IPS DF 6.9 (cell line): ENCODE data around the gene RAB28.

Experiments used
- DNase-seq: peaks from one replicate; pipeline ENCODE4 v3.0.0-alpha.2; 2013; ENCODE audit warnings: low read depth, low spot score
- H3K27ac ChIP-seq: one replicate; pipeline ENCODE4 v1.5.1; 2013; ENCODE audit warnings: low read length, control low read depth
- H3K27me3 ChIP-seq: 2 replicates; pipeline ENCODE4 v1.6.1; 2013; ENCODE audit warnings: mild to moderate bottlenecking, low read length; ENCODE audit not compliant: control insufficient read depth, insufficient read depth
- H3K36me3 ChIP-seq: 2 replicates; pipeline ENCODE4 v1.6.1; 2013; ENCODE audit warnings: low read length; ENCODE audit not compliant: control insufficient read depth, insufficient read depth
- H3K4me1 ChIP-seq: 2 replicates; pipeline ENCODE4 v1.6.1; 2013; ENCODE audit warnings: low read length; ENCODE audit not compliant: control insufficient read depth, insufficient read depth
- H3K4me3 ChIP-seq: 2 replicates; pipeline ENCODE4 v1.5.1; 2013; ENCODE audit warnings: mild to moderate bottlenecking, low read length
- H3K9me3 ChIP-seq: 2 replicates; pipeline ENCODE4 v1.6.1; 2013; ENCODE audit warnings: low read length, inconsistent platforms; ENCODE audit not compliant: control insufficient read depth, insufficient read depth
- WGBS: extraction: QIAGEN DNeasy Blood & Tissue Kit; methylation state at CpG from one replicate; pipeline ENCODE4 v1.1.7; 2013; ENCODE audit warnings: mixed read lengths, missing lambda C conversion rate; ENCODE audit not compliant: insufficient read length, insufficient coverage; 5-methylcytosine and 5-hydroxymethylcytosine counted together

The RAB28 gene

DNA sequence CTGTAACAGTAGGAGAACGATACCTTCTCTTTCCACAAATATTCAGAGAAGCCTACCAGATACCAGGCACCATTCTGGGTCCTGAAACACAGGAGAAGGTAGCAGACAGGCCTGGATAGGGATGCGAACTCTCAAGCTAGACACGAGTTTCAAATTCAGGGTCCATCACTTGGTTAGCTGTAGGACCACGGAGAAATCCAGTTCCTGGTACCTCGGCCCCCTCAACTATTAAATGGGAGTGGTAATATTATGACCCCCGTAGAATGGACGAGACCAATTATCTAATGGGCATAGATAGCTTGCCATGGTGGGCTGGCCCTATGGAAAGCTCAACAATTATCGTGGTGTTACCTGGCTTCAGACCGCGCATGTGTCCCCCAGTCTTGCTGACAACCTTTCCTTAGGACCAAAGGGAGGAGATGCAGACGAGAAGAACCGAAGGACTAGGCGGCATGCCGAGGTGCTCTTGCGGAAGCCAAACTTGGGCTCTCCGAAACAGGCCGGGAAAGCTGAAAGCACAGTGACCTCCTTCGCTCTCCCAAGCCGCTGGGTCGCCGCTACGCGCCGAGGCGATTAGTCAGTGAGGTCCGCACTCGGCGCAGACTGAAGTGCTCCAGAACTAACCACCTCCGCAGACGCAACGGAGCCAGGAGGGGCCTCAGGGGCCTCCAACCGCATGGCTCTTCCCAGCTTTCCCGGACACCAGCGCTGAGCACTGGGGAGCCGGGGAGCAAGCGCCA, 40.5 kb upstream of the RAB28 start:
- Histone ChIP-seq H3K4me1 (0 out of 2 replicates have a peak, but pooled peaks cover 2% of the 10 kb centered on the region), H3K4me3 (no peak overlapping the region), H3K9me3 (peaks cover 4% of the 10 kb centered on the region; the same call in 1 of the 2 replicates), H3K36me3 (no peaks in the 10 kb centered on the region), H3K27ac (no peak overlapping the region), H3K27me3 (peaks cover 84% of the 10 kb centered on the region)
- no peak for DNase-seq
- WGBS = no CpG with 5 or more reads among the region's 36 CpGs

DNA sequence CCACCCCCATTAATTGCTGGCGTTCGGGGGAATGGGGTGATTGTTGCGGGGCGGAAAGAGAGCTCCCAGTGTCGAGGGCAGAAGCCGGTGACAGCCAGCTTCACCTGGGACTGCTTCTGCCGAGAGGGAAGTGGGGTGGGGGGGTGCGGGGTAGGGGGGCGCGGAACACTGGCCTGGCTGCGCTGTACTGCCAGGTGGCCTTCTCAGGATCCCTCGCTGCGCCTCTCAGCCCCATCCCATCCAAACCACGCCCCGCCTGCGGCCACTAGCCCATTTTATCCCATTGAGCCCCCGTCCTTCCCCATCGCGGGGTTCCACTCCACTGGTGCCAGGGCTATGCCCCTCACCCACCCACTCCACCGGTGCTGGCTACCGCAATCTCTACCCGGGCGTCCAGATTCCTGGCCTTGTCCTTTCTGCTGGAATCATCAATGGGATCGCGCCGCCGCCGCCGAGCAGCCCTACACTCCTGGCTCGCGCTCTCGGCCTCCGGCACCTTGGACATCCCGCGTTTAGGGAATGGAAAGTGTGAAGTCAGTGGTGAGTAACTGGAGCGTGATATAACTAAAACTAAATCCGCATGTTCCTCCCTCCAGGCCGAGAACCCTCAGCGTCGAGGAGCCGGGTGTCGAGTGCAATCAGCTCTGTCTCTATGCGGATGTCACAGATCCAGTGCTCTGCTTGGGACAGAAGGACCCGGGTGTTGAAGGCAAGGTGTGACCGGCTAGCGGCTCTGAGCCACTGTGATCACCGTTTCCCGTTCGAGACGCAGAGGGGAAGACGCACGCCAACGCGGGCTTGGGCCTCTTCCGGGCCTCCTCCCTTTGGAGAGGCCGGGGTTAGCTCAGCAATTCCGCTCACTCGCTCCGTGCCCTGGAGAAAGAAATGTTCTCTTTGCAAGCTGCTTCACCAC, 39.7 kb upstream of the RAB28 start:
- WGBS = no CpG with 5 or more reads among the region's 59 CpGs

DNA sequence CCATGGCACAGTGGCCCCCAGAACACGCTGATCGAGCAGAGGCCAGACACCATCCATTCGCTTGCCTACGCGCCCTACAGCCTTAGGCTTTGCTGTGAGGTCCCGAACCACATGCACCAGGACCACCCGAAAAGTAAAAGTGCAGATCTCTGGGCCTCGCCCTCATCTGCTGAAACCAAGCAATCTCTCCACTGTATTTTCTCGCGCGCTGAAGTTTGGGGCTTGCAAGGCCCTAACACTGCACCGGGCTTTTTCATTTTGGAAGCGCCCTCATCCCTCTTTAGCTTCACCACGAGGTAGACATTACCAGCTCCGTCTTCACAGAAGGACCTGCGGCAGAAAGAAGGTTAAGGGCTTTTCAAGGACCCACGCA, 39.0 kb upstream of the RAB28 start:
- peaks cover 68% of the 10 kb centered on the region for H3K27me3 ChIP-seq
- H3K27ac ChIP-seq = no peak overlapping the region
- peaks cover 4% of the 10 kb centered on the region; the same call in 1 of the 2 replicates for H3K9me3 ChIP-seq
- H3K4me1 ChIP-seq = 0 out of 2 replicates have a peak, but pooled peaks cover 1% of the 10 kb centered on the region
- no peak for DNase-seq
- peak overlapping the region; percentile 6; the same call in 1 of the 2 replicates for H3K4me3 ChIP-seq
- no peaks in the 10 kb centered on the region for H3K36me3 ChIP-seq
- no CpG with 5 or more reads among the region's 17 CpGs for WGBS

More for the DNA sequence above, 39.7 kb upstream of the RAB28 start:
- H3K4me1 ChIP-seq = 0 out of 2 replicates have a peak, but pooled peaks cover 1% of the 10 kb centered on the region
- H3K27me3 ChIP-seq = peaks cover 76% of the 10 kb centered on the region
- DNase-seq = no peak
- peaks cover 4% of the 10 kb centered on the region; the same call in 1 of the 2 replicates for H3K9me3 ChIP-seq
- H3K27ac ChIP-seq = no peak overlapping the region
- H3K4me3 ChIP-seq = no peak overlapping the region
- no peaks in the 10 kb centered on the region for H3K36me3 ChIP-seq

DNA sequence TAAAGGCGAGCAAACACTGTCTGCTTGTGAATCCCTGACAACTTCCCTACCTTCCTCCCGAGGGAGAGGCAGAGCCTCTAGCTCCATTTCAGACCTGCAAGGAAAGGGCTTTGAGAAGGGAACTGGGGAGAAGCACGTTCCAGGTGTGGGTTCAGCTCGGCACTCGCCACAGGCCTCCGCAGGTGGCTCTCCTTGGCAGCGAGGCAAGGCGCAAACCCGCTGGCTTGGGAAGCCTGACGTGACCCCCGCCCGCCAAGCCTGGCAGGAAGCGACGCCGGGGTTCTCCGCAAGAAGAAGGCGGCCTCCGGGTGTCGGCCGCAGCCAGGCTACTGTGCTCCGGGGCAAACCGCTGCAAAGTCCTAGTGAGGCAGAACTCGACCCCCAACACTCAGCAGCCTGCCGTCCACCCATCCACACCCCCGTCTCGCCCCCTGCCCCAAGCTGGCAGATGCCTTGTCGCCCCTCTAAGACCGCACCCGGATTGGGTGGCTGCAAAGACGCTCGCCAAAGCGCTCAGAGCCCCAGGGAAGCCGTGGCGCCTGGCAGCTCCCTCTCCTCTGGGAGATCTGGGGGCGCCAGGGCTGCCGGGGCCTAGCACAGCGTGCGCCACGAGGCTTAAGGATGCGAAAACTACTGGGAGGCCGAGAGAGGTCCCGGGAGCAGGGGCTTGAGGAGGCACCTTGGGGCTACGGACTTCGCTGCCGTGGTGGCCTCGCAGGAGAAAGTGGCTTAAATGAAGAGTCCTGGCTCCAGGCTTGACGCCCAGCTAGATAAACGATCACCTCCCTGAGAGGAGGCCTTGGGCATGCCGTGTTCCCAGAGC, 38.4 kb upstream of the RAB28 start:
- peak overlapping the region; percentile 6; the same call in 1 of the 2 replicates for H3K4me3 ChIP-seq
- DNase-seq = no peak
- peaks cover 4% of the 10 kb centered on the region; the same call in 1 of the 2 replicates for H3K9me3 ChIP-seq
- H3K27ac ChIP-seq = no peak overlapping the region
- 0 out of 2 replicates have a peak, but pooled peaks cover 1% of the 10 kb centered on the region for H3K4me1 ChIP-seq
- peaks cover 63% of the 10 kb centered on the region for H3K27me3 ChIP-seq
- no CpG with 5 or more reads among the region's 49 CpGs for WGBS
- H3K36me3 ChIP-seq = no peaks in the 10 kb centered on the region

DNA sequence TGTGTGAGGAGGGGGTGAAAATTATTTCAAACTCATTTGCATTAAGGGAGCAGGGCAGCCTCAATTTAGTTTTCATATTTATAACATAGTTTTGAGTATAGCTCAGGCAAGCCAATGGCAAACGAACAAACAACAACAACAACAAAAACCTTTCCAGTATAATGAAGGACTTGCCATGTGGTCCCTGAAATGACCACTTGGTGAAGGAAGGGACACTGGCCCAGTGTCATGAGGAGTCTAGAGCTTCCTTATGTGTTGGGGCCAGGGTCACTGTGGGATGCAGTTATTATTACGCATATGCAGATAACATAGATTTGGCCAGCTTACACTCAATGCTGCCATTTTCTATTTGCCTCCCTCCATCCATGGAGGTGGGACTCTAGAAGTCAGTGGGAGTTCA, 36.9 kb upstream of the RAB28 start:
- Histone ChIP-seq H3K27me3 (peaks cover 49% of the 10 kb centered on the region), H3K9me3 (peaks cover 4% of the 10 kb centered on the region; the same call in 1 of the 2 replicates), H3K4me1 (0 out of 2 replicates have a peak, but pooled peaks cover 1% of the 10 kb centered on the region), H3K27ac (no peak overlapping the region), H3K4me3 (no peak overlapping the region), H3K36me3 (no peaks in the 10 kb centered on the region)
- no CpG with 5 or more reads among the region's 2 CpGs for WGBS
- no peak for DNase-seq

DNA sequence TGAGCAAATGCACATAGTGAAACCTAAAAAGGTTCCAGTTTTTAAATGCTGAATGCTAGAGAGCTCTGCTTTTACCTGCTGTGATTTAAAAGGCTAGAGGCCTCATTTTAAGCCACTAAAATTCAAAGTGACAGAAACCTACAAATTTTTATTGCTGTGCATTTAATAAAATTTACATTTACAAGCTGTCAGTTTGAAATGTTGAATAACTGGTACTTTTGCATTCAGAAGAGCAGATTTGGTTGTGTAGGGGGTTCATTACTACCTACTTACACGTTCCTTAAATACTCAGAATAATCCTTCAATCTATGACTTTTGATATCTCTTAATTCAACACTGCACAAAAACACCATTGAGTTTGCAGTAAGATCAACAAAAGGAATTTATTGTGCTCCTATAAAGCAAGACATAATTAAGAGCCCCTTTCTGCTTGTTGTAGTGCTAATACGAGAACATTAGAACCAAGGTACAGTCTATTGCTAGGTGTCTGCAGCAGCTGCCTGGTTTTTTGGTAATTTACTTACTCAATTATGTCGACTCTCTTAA, 32.2 kb upstream of the RAB28 start:
- Histone ChIP-seq H3K27ac (no peak overlapping the region), H3K36me3 (no peaks in the 10 kb centered on the region), H3K9me3 (no peaks in the 10 kb centered on the region), H3K4me3 (no peak overlapping the region), H3K27me3 (peaks cover 4% of the 10 kb centered on the region), H3K4me1 (peaks cover 3% of the 10 kb centered on the region; the same call in 1 of the 2 replicates)
- no CpG with 5 or more reads among the region's 3 CpGs for WGBS
- DNase-seq = no peak

DNA sequence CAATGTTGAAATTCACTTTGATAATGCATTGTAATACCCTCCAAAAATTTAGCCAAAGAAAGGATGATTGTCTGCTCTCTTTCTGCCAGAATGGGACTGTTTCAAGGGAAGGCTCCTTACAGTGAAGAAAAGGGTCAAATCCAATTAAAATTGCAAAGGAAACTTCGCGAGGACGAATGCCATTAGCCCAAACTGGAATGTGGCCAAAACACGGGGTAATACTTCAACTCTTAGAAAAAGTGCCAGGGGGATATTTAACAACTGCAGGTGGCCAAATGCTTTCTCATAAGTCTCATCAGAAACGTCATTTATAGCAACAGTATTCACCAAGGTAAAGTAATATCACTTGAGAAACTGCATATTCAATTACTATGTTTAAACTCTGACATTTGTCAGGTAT, 31.1 kb upstream of the RAB28 start:
- no peak for DNase-seq
- Histone ChIP-seq H3K36me3 (no peaks in the 10 kb centered on the region), H3K4me3 (no peak overlapping the region), H3K27me3 (no peaks in the 10 kb centered on the region), H3K27ac (no peak overlapping the region), H3K4me1 (peaks cover 3% of the 10 kb centered on the region; the same call in 1 of the 2 replicates), H3K9me3 (no peaks in the 10 kb centered on the region)
- WGBS = no CpG with 5 or more reads among the region's 5 CpGs

DNA sequence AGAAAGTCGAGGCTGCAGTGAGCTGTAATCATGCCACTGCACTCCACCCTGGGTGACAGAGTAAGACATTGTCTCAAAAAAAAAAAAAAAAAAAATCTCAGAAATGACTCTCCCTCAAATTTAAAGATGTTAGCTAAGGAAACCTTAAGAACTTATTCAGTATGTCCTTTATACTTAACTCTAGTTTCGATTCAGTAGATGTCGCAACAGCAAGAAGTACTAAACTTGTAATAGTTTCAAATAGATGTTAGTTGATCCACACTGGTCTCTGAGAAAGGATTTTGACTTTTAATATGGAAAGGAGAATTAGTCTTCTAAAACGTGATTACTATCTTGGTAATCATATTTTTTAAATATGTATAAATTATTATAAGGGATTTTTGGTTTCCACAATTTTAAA, 30.6 kb upstream of the RAB28 start:
- no peaks in the 10 kb centered on the region for H3K27me3 ChIP-seq
- WGBS = no CpG with 5 or more reads among the region's 4 CpGs
- H3K4me1 ChIP-seq = peaks cover 3% of the 10 kb centered on the region; the same call in 1 of the 2 replicates
- no peak overlapping the region for H3K4me3 ChIP-seq
- H3K36me3 ChIP-seq = no peaks in the 10 kb centered on the region
- DNase-seq = no peak
- no peaks in the 10 kb centered on the region for H3K9me3 ChIP-seq
- H3K27ac ChIP-seq = no peak overlapping the region

DNA sequence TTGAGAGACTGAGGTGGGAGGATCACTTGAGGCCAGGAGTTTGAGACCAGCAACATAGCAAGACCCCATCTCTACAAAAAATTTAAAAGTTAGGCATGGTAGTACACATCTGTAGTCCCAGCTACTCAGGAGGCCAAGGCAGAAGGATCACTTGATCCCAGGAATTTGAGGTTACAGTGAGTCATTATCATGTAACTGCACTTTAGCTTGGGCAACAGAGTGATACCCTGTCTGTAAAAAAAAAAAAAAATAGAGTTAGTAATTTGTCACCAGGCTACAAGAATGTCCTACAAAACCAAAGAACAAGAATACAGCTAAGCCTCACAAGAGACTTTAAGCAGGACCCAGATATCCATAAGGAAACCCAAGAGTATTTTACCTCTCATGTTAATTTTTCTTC, 27.0 kb upstream of the RAB28 start:
- Histone ChIP-seq H3K4me3 (no peak overlapping the region), H3K27ac (no peak overlapping the region), H3K4me1 (peaks cover 3% of the 10 kb centered on the region; the same call in 1 of the 2 replicates), H3K36me3 (no peaks in the 10 kb centered on the region), H3K9me3 (no peaks in the 10 kb centered on the region), H3K27me3 (no peaks in the 10 kb centered on the region)
- no peak for DNase-seq
